Posterior vena cava (tissue), 2 donors: ENCODE results near the gene VAV1. TPM values are rescaled to one million over a fixed set of nuclear protein-coding genes. Genes with fewer than 3 reads are reported as not detected.

ENCODE experiments used
- DNase-seq: peaks from one replicate; pipeline ENCODE4 v3.0.0-alpha.2; 2020; ENCODE audit warnings: low spot score
- intact Hi-C, 2 donors: fragments of 100-400 bp; cut with DNase I; formaldehyde crosslinking; loops; one replicate each; pipeline versions ENCODE4 v1.14.1 to v1.14.2; 2022 to 2023
- total RNA-seq, 2 donors: library from RNA; stranded (reverse); fragmentation: NEBNext Ultra II Directional; extraction: Animal tissue kit (Norgen Biotek cat#: 25700); gene quantifications; one replicate each; pipeline ENCODE4 v1.2.1, GENCODE V29; 2021
- donor health status: DM: yes; HTN: yes; CAD: no.
- donor health status: DM: yes; HTN: yes; CAD: no.

Gene VAV1
- total RNA-seq, 2 donors from 2014 or later: 6.4 to 7.8 TPM

GRCh38 chr19:6802336-6803035, 30.0 kb downstream of the VAV1 start:
- intact Hi-C loops: no loop called here
- peak; percentile 82 for DNase-seq

DNA sequence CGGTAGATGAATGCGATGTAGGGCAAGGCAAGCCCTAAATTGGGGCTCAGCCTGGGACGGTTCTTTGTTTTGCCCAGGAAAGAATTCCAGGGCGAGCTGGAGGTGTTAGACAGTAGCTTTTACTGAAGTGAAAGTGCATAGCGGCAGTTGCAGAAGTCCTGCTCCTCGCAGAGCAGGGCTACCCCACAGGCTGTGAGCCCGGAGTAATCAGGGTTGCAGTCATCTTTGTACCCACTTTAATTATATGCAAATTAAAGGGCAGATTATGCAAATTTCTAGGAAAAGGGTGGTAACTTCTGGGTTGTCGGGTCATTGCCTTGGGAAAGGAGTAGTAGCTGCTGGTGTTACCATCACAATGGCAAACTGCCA, 30.5 kb downstream of the VAV1 start:
- no peak for DNase-seq
- intact Hi-C loops: no loop called here

- intact Hi-C loops: no loop called here
- DNase-seq: no peak
Measured at GRCh38 chr19:6806488-6806887, 34.0 kb downstream of the VAV1 start.

DNA sequence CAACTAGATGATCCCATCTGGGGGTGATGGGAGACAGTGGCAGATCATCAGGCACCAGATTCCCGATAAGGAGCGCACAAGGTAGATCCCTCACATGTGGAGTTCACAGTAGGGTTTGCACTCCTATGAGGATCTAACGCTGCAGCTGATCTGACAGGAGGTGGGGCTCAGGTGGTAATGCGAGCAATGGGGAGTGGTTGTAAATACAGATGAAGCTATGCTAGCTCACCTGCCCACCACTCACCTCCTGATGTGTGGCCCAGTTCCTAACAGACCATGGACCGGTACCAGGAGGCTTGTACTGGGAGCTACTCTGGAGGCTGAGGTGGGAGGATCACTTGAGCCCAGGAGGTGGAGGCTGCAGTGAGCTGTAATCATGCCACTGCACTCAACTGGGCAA, 34.8 kb downstream of the VAV1 start:
- intact Hi-C loops: no loop called here
- DNase-seq: no peak

DNA sequence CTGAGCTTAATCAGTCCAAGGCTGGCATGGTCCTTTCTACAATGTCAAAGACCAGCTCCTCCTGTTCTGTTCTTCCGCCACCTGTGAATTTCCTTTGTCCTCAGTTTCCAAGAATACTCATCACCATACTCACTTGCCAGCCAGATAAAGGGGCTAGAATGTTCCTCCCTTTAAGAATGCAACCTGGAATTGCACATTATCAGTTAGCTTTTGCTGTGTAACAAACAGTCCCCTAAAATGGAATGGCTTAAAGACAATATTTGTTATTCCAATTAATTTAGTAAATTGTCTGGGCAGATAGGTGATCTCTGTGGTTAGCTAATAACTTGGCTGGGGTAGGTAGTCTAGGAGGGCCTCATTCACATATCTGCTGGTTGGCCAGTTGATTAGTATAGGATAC, 36.0 kb downstream of the VAV1 start:
- intact Hi-C loops: no loop called here
- no peak for DNase-seq

DNA sequence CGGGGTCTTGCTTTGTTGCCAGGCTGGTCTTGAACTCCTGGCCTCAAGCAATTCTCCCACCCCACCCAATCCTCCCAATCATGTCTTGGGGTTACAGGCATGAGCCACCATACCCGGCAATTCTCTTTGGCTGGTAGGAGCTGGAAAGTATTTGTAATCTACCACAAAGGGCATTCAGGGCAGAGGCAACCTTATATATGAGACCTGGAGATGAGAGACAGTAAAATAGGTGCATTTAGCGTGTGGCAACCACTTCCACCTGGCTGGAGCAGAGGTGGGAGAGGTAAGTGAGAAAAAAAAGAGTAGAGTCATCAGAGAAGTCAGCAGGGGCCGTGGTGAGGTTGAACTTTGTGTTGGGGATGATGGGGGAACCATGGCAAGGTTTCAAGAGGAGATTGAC, 36.8 kb downstream of the VAV1 start:
- intact Hi-C loops: no loop called here

DNA sequence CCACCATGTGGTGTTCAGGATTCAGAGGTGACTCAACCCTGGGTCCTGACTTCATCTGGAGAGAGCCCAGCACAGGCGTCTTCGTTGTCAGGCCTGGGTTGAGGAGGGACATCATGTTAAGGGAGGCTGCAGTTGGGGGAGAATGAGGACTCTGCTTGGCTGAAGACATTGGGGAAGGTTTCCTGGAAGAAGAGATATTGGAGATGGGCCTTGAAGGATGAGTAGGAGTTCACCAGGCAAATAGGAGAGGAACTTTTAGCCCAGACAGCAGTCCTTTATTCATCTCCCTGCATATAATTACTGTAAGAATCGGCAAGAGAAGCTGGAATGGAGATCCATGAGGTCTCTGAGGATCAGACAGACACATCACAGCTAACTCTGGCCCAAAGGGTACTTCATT, 38.9 kb downstream of the VAV1 start:
- intact Hi-C loops: no loop called here

More for the DNA sequence above, 36.8 kb downstream of the VAV1 start:
- DNase-seq: no peak

GRCh38 chr19:6811906-6812305, 39.4 kb downstream of the VAV1 start:
- intact Hi-C loops: no loop called here
- no peak for DNase-seq

More for the DNA sequence above, 38.9 kb downstream of the VAV1 start:
- DNase-seq: no peak

DNA sequence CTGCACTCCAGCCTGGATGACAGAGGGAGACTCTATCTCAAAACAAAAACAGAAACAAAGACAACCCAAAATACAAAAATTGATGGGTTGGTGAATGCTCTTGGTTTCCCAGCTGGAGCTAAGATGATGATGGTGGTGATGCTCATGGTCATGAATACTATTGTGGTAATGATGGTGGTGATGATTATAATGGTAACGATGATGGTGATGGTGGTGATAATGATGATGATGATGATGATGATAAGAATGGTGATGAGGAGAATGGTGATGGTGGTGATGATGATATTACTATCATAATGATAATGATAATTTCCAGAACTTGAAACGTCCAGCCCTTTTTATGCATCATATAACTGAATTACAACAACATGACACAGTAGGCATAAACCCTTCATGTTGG, 40.1 kb downstream of the VAV1 start:
- intact Hi-C loops: no loop called here
- no peak for DNase-seq

GRCh38 chr19:6813659-6814058, 41.2 kb downstream of the VAV1 start:
- intact Hi-C loops: no loop called here
- peak; percentile 10 for DNase-seq

DNA sequence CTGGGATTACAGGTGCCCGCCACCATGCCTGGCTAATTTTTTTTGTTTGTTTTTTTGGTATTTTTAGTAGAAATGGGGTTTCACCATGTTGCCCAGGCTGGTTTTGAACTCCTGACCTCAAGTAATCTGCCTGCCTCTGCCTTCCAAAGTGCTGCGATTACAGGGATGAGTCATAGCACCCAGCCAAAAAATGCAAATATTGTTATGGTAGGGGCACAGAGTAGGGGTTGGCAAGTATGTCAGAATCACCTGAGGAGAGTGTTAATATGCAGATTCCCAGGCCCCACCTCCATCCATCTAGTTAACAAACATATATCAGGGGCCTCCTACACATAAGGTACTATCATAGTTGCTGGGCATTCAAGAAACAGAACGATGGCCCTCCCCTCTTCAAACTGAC, 44.7 kb downstream of the VAV1 start:
- intact Hi-C loops: no loop called here
- DNase-seq: no peak

- peak; percentile 7 for DNase-seq
- intact Hi-C loops: no loop called here
Measured at GRCh38 chr19:6818246-6818645, 45.7 kb downstream of the VAV1 start.

- intact Hi-C loops: no loop called here
Measured at GRCh38 chr19:6819323-6819722, 46.8 kb downstream of the VAV1 start.

DNA sequence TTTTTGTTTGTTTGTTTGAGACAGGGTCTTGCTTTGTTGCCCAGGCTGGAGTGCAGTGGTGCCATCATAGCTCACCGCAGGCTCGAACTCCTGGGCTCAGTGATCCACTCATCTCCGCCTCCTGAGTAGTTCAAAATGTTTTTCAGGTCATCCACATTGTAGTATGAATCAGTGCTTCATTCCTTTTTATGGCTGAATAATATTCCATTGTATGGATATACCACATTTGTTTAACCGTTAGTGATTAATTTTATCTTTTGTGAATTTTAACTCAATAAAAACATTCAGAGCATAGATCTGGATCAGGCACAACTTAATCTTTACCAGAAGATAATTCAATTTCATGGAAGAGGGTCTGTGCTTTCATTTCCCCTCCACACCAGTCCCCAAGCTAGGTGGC, 47.7 kb downstream of the VAV1 start:
- peak; percentile 12 for DNase-seq
- intact Hi-C loops: no loop called here

More at GRCh38 chr19:6819323-6819722, 46.8 kb downstream of the VAV1 start:
- DNase-seq: no peak

GRCh38 chr19:6821639-6822310, 49.3 kb downstream of the VAV1 start:
- intact Hi-C loops: no loop called here
- DNase-seq: peak; percentile 77

- intact Hi-C loops: no loop called here
- no peak for DNase-seq
Measured at GRCh38 chr19:6822311-6822670, 49.8 kb downstream of the VAV1 start.

GRCh38 chr19:6825076-6825774, 52.7 kb downstream of the VAV1 start:
- DNase-seq: peak; percentile 70
- intact Hi-C loops: no loop called here

DNA sequence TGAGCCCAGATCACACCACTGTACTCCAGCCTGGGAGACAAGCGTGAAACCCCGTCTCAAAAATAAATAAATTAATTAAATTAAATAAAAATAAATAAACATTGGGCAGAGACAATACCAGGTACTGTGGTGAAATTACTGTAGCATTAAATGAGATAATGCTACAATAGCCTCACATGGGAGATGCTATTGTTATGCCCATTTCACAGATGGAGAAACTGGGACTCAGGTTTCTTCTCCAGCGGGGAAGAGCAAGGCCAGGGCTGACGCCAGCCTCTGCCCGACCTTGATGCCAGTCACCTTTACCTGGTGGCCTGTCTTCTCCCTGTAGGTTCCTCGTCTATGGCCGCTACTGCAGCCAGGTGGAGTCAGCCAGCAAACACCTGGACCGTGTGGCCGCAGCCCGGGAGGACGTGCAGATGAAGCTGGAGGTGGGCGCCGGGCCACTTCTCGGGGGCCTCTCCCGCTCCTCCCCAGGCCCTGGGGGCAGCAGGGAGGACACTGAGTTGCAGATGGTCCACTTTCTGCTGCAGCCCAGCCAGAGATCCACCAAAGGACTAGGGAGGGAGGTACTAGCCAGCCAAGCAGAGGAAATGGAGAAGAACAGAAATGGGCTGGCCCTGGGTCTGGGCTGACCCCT, 53.9 kb downstream of the VAV1 start:
- peak; percentile 79 for DNase-seq
- intact Hi-C loops: no loop called here

- peak; percentile 64 for DNase-seq
- intact Hi-C loops: no loop called here
Measured at GRCh38 chr19:6828306-6828697, 55.8 kb downstream of the VAV1 start.
